Osteocyte (in vitro differentiated cells): ENCODE results near the gene FAS. TPM values are rescaled to one million over a fixed set of nuclear protein-coding genes. Genes with fewer than 3 reads are reported as not detected.

ENCODE experiments used
- DNase-seq: peaks from one replicate; pipeline ENCODE4 v3.0.0; 2021; ENCODE audit warnings: mixed read lengths; ENCODE audit not compliant: unreplicated experiment; ENCODE audit errors: extremely low spot score
- H3K27ac Mint-ChIP-seq: one replicate; pipeline ENCODE4 v1.8.0; 2021; ENCODE audit warnings: mild to moderate bottlenecking, mixed read lengths; ENCODE audit not compliant: unreplicated experiment
- H3K27me3 Mint-ChIP-seq: one replicate; pipeline ENCODE4 v1.8.0; 2021; ENCODE audit warnings: mixed read lengths; ENCODE audit not compliant: unreplicated experiment
- H3K36me3 Mint-ChIP-seq: one replicate; pipeline ENCODE4 v1.8.0; 2021; ENCODE audit warnings: mixed read lengths; ENCODE audit not compliant: unreplicated experiment
- H3K4me1 Mint-ChIP-seq: one replicate; pipeline ENCODE4 v1.8.0; 2021; ENCODE audit warnings: mixed read lengths; ENCODE audit not compliant: unreplicated experiment
- H3K4me3 Mint-ChIP-seq: one replicate; pipeline ENCODE4 v1.8.0; 2021; ENCODE audit warnings: mild to moderate bottlenecking, moderate library complexity, mixed read lengths; ENCODE audit not compliant: unreplicated experiment
- H3K9me3 Mint-ChIP-seq: one replicate; pipeline ENCODE4 v1.8.0; 2021; ENCODE audit warnings: mixed read lengths; ENCODE audit not compliant: unreplicated experiment
- CTCF ChIP-seq: fragments of 200-600 bp; sonication (generic); IDR thresholded peaks from 2 replicates; pipeline ENCODE4 v1.5.0; 2021; ENCODE audit warnings: antibody characterized with exemption, mild to moderate bottlenecking, moderate library complexity
- total RNA-seq: library from RNA; stranded (reverse); gene quantifications from 2 replicates; pipeline ENCODE4 v1.2.1, GENCODE V29; 2021

FAS gene
- total RNA-seq, 1 donor from 2014 or later, result 8.8 TPM

- Mint-ChIP-seq H3K27ac (no peak overlapping the region), H3K4me3 (no peak overlapping the region), H3K36me3 (peaks cover 6% of the 10 kb centered on the region), H3K9me3 (no peaks in the 10 kb centered on the region), H3K27me3 (peaks cover 2% of the 10 kb centered on the region), H3K4me1 (no peaks in the 10 kb centered on the region)
- DNase-seq, result no peak
- TF ChIP-seq CTCF, result no peak
These were observed 34.9 kb downstream of the FAS start for GRCh38 chr10:89025453-89025852.

- no peak overlapping the region for H3K27ac Mint-ChIP-seq
These were observed 38.6 kb downstream of the FAS start for GRCh38 chr10:89029181-89029580.

GRCh38 chr10:89029785-89030437 is 39.3 kb downstream of the FAS start:
- TF ChIP-seq CTCF, result peak; percentile 93
- Mint-ChIP-seq H3K36me3 (no peaks in the 10 kb centered on the region), H3K4me1 (peaks cover 6% of the 10 kb centered on the region), H3K27me3 (peaks cover 6% of the 10 kb centered on the region), H3K4me3 (no peak overlapping the region), H3K27ac (no peak overlapping the region), H3K9me3 (no peaks in the 10 kb centered on the region)
- no peak for DNase-seq

More at GRCh38 chr10:89029181-89029580, 38.6 kb downstream of the FAS start:
- TF ChIP-seq CTCF, result no peak
- Mint-ChIP-seq H3K9me3 (no peaks in the 10 kb centered on the region), H3K4me3 (no peak overlapping the region), H3K27me3 (peaks cover 2% of the 10 kb centered on the region), H3K36me3 (no peaks in the 10 kb centered on the region), H3K4me1 (peaks cover 6% of the 10 kb centered on the region)
- DNase-seq, result no peak

- H3K36me3 Mint-ChIP-seq, result no peaks in the 10 kb centered on the region
- no peak for TF ChIP-seq CTCF
- H3K9me3 Mint-ChIP-seq, result no peaks in the 10 kb centered on the region
- peaks cover 6% of the 10 kb centered on the region for H3K4me1 Mint-ChIP-seq
- no peak overlapping the region for H3K4me3 Mint-ChIP-seq
- H3K27me3 Mint-ChIP-seq, result peaks cover 14% of the 10 kb centered on the region
- no peak for DNase-seq
- H3K27ac Mint-ChIP-seq, result no peak overlapping the region
These were observed 40.2 kb downstream of the FAS start for GRCh38 chr10:89030791-89031190.

GRCh38 chr10:89032141-89032891 is 41.7 kb downstream of the FAS start:
- no peak for TF ChIP-seq CTCF
- Mint-ChIP-seq H3K4me3 (no peak overlapping the region), H3K4me1 (peaks cover 6% of the 10 kb centered on the region), H3K27me3 (peaks cover 22% of the 10 kb centered on the region), H3K9me3 (no peaks in the 10 kb centered on the region), H3K36me3 (no peaks in the 10 kb centered on the region), H3K27ac (no peak overlapping the region)
- no peak for DNase-seq
